HepG2 (cell line): ENCODE data around the gene RAB6A. TPM values are rescaled to one million over a fixed set of nuclear protein-coding genes. Genes with fewer than 3 reads are reported as not detected.

Experiments
- ATAC-seq: fragments of 200-7000 bp; cut with Tn5 transposase; 3 replicates; pipeline ENCODE4 v1.9.1; 2020; ENCODE audit warnings: mild to moderate bottlenecking, moderate library complexity
- BruUV-seq: library from RNA; stranded (reverse); fragments of 400-500 nt; replicated peaks from 2 replicates; lab custom pipeline; 2021; lab: Mats Ljungman, UMichigan
- CTCF ChIA-PET: fragments of 300-600 bp; formaldehyde crosslinking; extraction: SDS; loops from one replicate; lab custom pipeline; 2021; ENCODE audit warnings: low total read pairs, inconsistent platforms, low intra/inter-chr PET ratio; lab: Yijun Ruan, JAX
- POLR2A ChIA-PET: fragments of 350-600 bp; sonication (Branson Sonifier 250); formaldehyde crosslinking; loops from one replicate; lab custom pipeline; 2020; ENCODE audit warnings: antibody characterized with exemption, inconsistent platforms; lab: Yijun Ruan, JAX
- DNase-seq: peaks from one replicate; pipeline ENCODE4 v3.0.0-alpha.2; 2015; ENCODE audit warnings: low spot score
- FAIRE-seq: peaks from 3 replicates; lab custom pipeline; 2011; peaks lifted over from hg19 to GRCh38; lab: Jason Lieb, UNC
- H2AFZ ChIP-seq: one replicate; pipeline ENCODE4 v1.6.1; 2011; ENCODE audit warnings: low read length, inconsistent platforms
- H3K27ac ChIP-seq: fragments of 300-600 bp; 3 replicates; pipeline ENCODE4 v1.8.0; 2011; ENCODE audit warnings: mixed run types, mild to moderate bottlenecking, mixed read lengths, low read length, inconsistent platforms; ENCODE audit not compliant: insufficient read depth; ENCODE audit errors: extremely low read length
- H3K27me3 ChIP-seq, 2 experiments: fragments of 200-600 bp in 1 of 2; 2 replicates in 1 of 2; 3 replicates in 1 of 2; pipeline versions ENCODE4 v1.6.0 to v1.8.0; 2011; ENCODE audit warnings: low read length in 2 of 2, mild to moderate bottlenecking in 2 of 2, moderate library complexity in 2 of 2, inconsistent platforms in 1 of 2; ENCODE audit not compliant: insufficient read depth in 2 of 2, control insufficient read depth in 1 of 2
- H3K36me3 ChIP-seq, 2 experiments: fragments of 200-600 bp in 1 of 2; replicated peaks in 1 of 2; 2 replicates in 1 of 2; 3 replicates in 1 of 2; pipeline versions ENCODE4 v1.5.1 to v1.8.0; 2011; ENCODE audit warnings: low read length in 2 of 2, inconsistent platforms in 1 of 2; ENCODE audit not compliant: insufficient read depth in 2 of 2, control insufficient read depth in 1 of 2
- H3K4me1 ChIP-seq: 2 replicates; pipeline ENCODE4 v1.5.1; 2012; ENCODE audit warnings: low read length, inconsistent platforms; ENCODE audit not compliant: insufficient read depth
- H3K4me2 ChIP-seq: 2 replicates; pipeline ENCODE4 v1.6.0; 2011; ENCODE audit warnings: low read depth, low read length, inconsistent platforms
- H3K4me3 ChIP-seq, 3 experiments: fragments of 200-600 bp in 1 of 3; sonication (generic), shearing (Covaris generic) in 1 of 3; replicated peaks in 1 of 3; 2 replicates each; pipeline ENCODE4 v1.5.1; 2011 to 2016; ENCODE audit warnings: low read length in 3 of 3, inconsistent platforms in 2 of 3, low read depth in 2 of 3, mild to moderate bottlenecking in 2 of 3, control low read depth in 1 of 3, mixed read lengths in 1 of 3; ENCODE audit not compliant: insufficient read depth in 1 of 3
- H3K79me2 ChIP-seq: one replicate; pipeline ENCODE4 v1.6.1; 2011; ENCODE audit warnings: low read length, inconsistent platforms; ENCODE audit not compliant: insufficient read depth
- H3K9ac ChIP-seq: 2 replicates; pipeline ENCODE4 v1.6.0; 2011; ENCODE audit warnings: mild to moderate bottlenecking, low read depth, low read length, inconsistent platforms; ENCODE audit not compliant: insufficient read depth
- H3K9me3 ChIP-seq: 2 replicates; pipeline ENCODE4 v1.5.1; 2012; ENCODE audit warnings: mild to moderate bottlenecking, low read length
- H4K20me1 ChIP-seq: 2 replicates; pipeline ENCODE4 v1.6.0; 2011; ENCODE audit warnings: inconsistent platforms, mild to moderate bottlenecking, low read length, moderate library complexity; ENCODE audit not compliant: insufficient read depth
- ARNTL ChIP-seq: sonication (generic); formaldehyde crosslinking; IDR thresholded peaks from 2 replicates; pipeline ENCODE4 v1.4.0; 2020; ENCODE audit warnings: mild to moderate bottlenecking, missing genetic modification reagents
- DDIT3 ChIP-seq: sonication (generic); formaldehyde crosslinking; IDR thresholded peaks from 2 replicates; pipeline ENCODE4 v1.4.0; 2020; ENCODE audit warnings: mild to moderate bottlenecking, missing genetic modification reagents
- HOXD1 ChIP-seq: sonication (generic); formaldehyde crosslinking; IDR thresholded peaks from 2 replicates; pipeline ENCODE4 v1.5.0; 2020; ENCODE audit warnings: missing genetic modification reagents
- KDM5A ChIP-seq: fragments of 200-600 bp; sonication (generic); IDR thresholded peaks from 2 replicates; pipeline ENCODE4 v1.7.0; 2018; ENCODE audit warnings: antibody characterized with exemption, mild to moderate bottlenecking, low read length, borderline replicate concordance
- KMT2B ChIP-seq: IDR thresholded peaks from 2 replicates; pipeline ENCODE4 v1.6.1; 2016; ENCODE audit warnings: missing genetic modification reagents, missing compliant biosample characterization
- MEIS1 ChIP-seq: sonication (generic); formaldehyde crosslinking; IDR thresholded peaks from 2 replicates; pipeline ENCODE4 v1.9.0; 2021; ENCODE audit warnings: mild to moderate bottlenecking, missing genetic modification reagents, moderate library complexity, borderline replicate concordance
- MTF2 ChIP-seq: sonication (generic); formaldehyde crosslinking; IDR thresholded peaks from 2 replicates; pipeline ENCODE4 v1.5.0; 2020; ENCODE audit warnings: missing genetic modification reagents, borderline replicate concordance
- PAX8 ChIP-seq: sonication (generic); formaldehyde crosslinking; IDR thresholded peaks from 2 replicates; pipeline ENCODE4 v1.8.0; 2022; ENCODE audit warnings: mild to moderate bottlenecking, missing genetic modification reagents, borderline replicate concordance
- PHB2 ChIP-seq: fragments of 450-650 bp; IDR thresholded peaks from 2 replicates; pipeline ENCODE4 v1.6.1; 2018; ENCODE audit not compliant: partially characterized antibody
- PHF20 ChIP-seq: sonication (generic); formaldehyde crosslinking; IDR thresholded peaks from 2 replicates; pipeline ENCODE4 v1.5.0; 2020; ENCODE audit warnings: mild to moderate bottlenecking, missing genetic modification reagents
- SAP130 ChIP-seq: IDR thresholded peaks from 2 replicates; pipeline ENCODE4 v1.6.1; 2016; ENCODE audit warnings: low read depth
- THAP8 ChIP-seq: sonication (generic); formaldehyde crosslinking; IDR thresholded peaks from 2 replicates; pipeline ENCODE4 v1.5.1; 2020; ENCODE audit warnings: missing genetic modification reagents, mild to moderate bottlenecking, borderline replicate concordance
- ZBTB3 ChIP-seq: sonication (generic); formaldehyde crosslinking; IDR thresholded peaks from 2 replicates; pipeline ENCODE4 v1.4.0; 2020; ENCODE audit warnings: low read depth, mild to moderate bottlenecking, moderate library complexity, missing genetic modification reagents, borderline replicate concordance
- ZNF501 ChIP-seq: sonication (generic); formaldehyde crosslinking; IDR thresholded peaks from 2 replicates; pipeline ENCODE4 v1.5.1; 2020; ENCODE audit warnings: mild to moderate bottlenecking, moderate library complexity, missing genetic modification reagents
- ZNF546 ChIP-seq: sonication (generic); formaldehyde crosslinking; conservative IDR thresholded peaks from 2 replicates; pipeline ENCODE4 v1.8.1; 2023; ENCODE audit warnings: mild to moderate bottlenecking, missing genetic modification reagents
- ZNF556 ChIP-seq: sonication (generic); formaldehyde crosslinking; IDR thresholded peaks from 2 replicates; pipeline ENCODE4 v1.4.0; 2020; ENCODE audit warnings: mild to moderate bottlenecking, missing genetic modification reagents, borderline replicate concordance
- ZNF564 ChIP-seq: sonication (generic); formaldehyde crosslinking; IDR thresholded peaks from 2 replicates; pipeline ENCODE4 v1.8.1; 2023; ENCODE audit warnings: mild to moderate bottlenecking, missing genetic modification reagents
- ZNF691 ChIP-seq: sonication (generic); formaldehyde crosslinking; IDR thresholded peaks from 2 replicates; pipeline ENCODE4 v1.4.0; 2020; ENCODE audit warnings: missing genetic modification reagents, low read depth, mild to moderate bottlenecking, borderline replicate concordance
- ZNF83 ChIP-seq: sonication (generic); formaldehyde crosslinking; IDR thresholded peaks from 2 replicates; pipeline ENCODE4 v1.4.0; 2020; ENCODE audit warnings: missing genetic modification reagents, mild to moderate bottlenecking, borderline replicate concordance
- WGBS: methylation state at CpG from one replicate; pipeline ENCODE4 v1.1.6; 2017; ENCODE audit warnings: low lambda C conversion rate; 5-methylcytosine and 5-hydroxymethylcytosine counted together
- in situ Hi-C: cut with HindIII; loops from 2 replicates; pipeline ENCODE4 v1.10.0; 2017; ENCODE audit warnings: low pct_unique_long_range_greater_than_20kb; ENCODE audit not compliant: extremely low pct_ligation_motif_present
- intact Hi-C: fragments of 100-400 bp; cut with micrococcal nuclease; formaldehyde crosslinking; loops from one replicate; pipeline ENCODE4 v1.10.0; 2022; ENCODE audit not compliant: unreplicated experiment
- polyA plus RNA-seq, 8 experiments: library from polyadenylated mRNA; depleted of rRNA in 3 of 8; stranded (reverse) in 7 of 8; unstranded in 1 of 8; fragments of >200 nt; fragmentation: Illumina TruSeq in 4 of 8; extraction: Trizol in 4 of 8; gene quantifications; 2 replicates each; pipeline versions ENCODE4 v1.2.1 to v1.2.3, GENCODE V29; 2011 to 2016; ENCODE audit warnings: low read depth in 4 of 8, missing spikeins in 1 of 8, mixed read lengths in 1 of 8; ENCODE audit not compliant: insufficient read depth in 1 of 8
- total RNA-seq, 5 experiments: library from RNA; depleted of rRNA; stranded (reverse); fragments of >200 nt; fragmentation: Illumina TruSeq; extraction: Trizol; gene quantifications; 2 replicates each; pipeline ENCODE4 v1.2.3, GENCODE V29; 2016; ENCODE audit warnings: low read depth in 1 of 5

Gene RAB6A
- total and polyA plus RNA-seq, 2 of the 13 experiments (the other 11 are each of a cell fraction or from before 2014, with no cell fraction given): 74.3 to 121 TPM

GRCh38 chr11:73760135-73760678, 667 bp downstream of the RAB6A start:
- Histone ChIP-seq H3K27me3 (no peaks in the 10 kb centered on the region; a peak in 1 of 5 replicates), H3K9ac (peak overlapping the region; percentile 95), H3K9me3 (no peaks in the 10 kb centered on the region), H3K4me2 (peak overlapping the region; percentile 89), H3K36me3 (no peaks in the 10 kb centered on the region), H3K79me2 (peaks cover 51% of the 10 kb centered on the region), H3K27ac (peak overlapping the region; percentile 80), H3K4me3 (peak overlapping the region; percentile 83 to 99 (median 97)), H3K4me1 (peaks cover 35% of the 10 kb centered on the region), H2AFZ (no peak overlapping the region), H4K20me1 (peaks cover 29% of the 10 kb centered on the region)
- FAIRE-seq (no peak), DNase-seq (no peak), ATAC-seq (peak; percentile 39)
- WGBS: 1% methylated on average over 23 of the region's 44 CpGs
- BruUV-seq: no TSS peak
- POLR2A ChIA-PET: interaction anchor here (1.0 to 8.3 kb wide), 8 partner anchors 11 to 114 kb away, joined by 3 to 194 read pairs (median 10); partner anchors contain the start of gene MRPL48
- CTCF ChIA-PET: no interaction called here
- intact Hi-C loops (loop anchor here (2.0 kb wide), 1 partner anchor 117 kb away; the partner anchor contains the start of genes COA4 and PAAF1), in situ Hi-C loops (no loop called here)
- no peak for TF ChIP-seq DDIT3 (CRISPR knock-in tag)
- 0 out of 2 replicates have a peak, but pooled peaks have one; percentile 18 for TF ChIP-seq MEIS1 (CRISPR knock-in tag)
- no peak for TF ChIP-seq PHB2
- 0 out of 2 replicates have a peak, but pooled peaks have one; percentile 56 for TF ChIP-seq KMT2B (CRISPR knock-in tag)
- 0 out of 2 replicates have a peak, but pooled peaks have one; percentile 39 for TF ChIP-seq ARNTL (CRISPR knock-in tag)
- TF ChIP-seq ZBTB3 (CRISPR knock-in tag): 0 out of 2 replicates have a peak, but pooled peaks have one; percentile 30
- TF ChIP-seq HOXD1 (CRISPR knock-in tag): no peak
- TF ChIP-seq PHF20 (CRISPR knock-in tag): peak; percentile 26; the same call in 1 of the 2 replicates
- TF ChIP-seq ZNF564 (CRISPR knock-in tag): 0 out of 2 replicates have a peak, but pooled peaks have one; percentile 26
- TF ChIP-seq ZNF556 (CRISPR knock-in tag): 0 out of 2 replicates have a peak, but pooled peaks have one; percentile 32
- 0 out of 2 replicates have a peak, but pooled peaks have one; percentile 47 for TF ChIP-seq PAX8
- peak; percentile 40; the same call in 1 of the 2 replicates for TF ChIP-seq KDM5A
- peak; percentile 2; the same call in 1 of the 2 replicates for TF ChIP-seq SAP130
- TF ChIP-seq ZNF501 (CRISPR knock-in tag): 0 out of 2 replicates have a peak, but pooled peaks have one; percentile 13
- 0 out of 2 replicates have a peak, but pooled peaks have one; percentile 9 for TF ChIP-seq ZNF83 (CRISPR knock-in tag)
- TF ChIP-seq ZNF691: 0 out of 2 replicates have a peak, but pooled peaks have one; percentile 57
- TF ChIP-seq THAP8 (CRISPR knock-in tag): peak; percentile 66; the same call in 1 of the 2 replicates
- TF ChIP-seq ZNF546: 0 out of 2 replicates have a peak, but pooled peaks have one; percentile 13
- 0 out of 2 replicates have a peak, but pooled peaks have one; percentile 8 for TF ChIP-seq MTF2 (CRISPR knock-in tag)
